HG03520 (cell line): ENCODE measurements around the gene NDST1.

Experiments
- ATAC-seq: cut with Tn5 transposase; IDR thresholded peaks from one replicate; pipeline ENCODE4 v1.9.1; 2021; ENCODE audit warnings: mild to moderate bottlenecking, moderate library complexity; ENCODE audit not compliant: unreplicated experiment

The NDST1 gene

DNA sequence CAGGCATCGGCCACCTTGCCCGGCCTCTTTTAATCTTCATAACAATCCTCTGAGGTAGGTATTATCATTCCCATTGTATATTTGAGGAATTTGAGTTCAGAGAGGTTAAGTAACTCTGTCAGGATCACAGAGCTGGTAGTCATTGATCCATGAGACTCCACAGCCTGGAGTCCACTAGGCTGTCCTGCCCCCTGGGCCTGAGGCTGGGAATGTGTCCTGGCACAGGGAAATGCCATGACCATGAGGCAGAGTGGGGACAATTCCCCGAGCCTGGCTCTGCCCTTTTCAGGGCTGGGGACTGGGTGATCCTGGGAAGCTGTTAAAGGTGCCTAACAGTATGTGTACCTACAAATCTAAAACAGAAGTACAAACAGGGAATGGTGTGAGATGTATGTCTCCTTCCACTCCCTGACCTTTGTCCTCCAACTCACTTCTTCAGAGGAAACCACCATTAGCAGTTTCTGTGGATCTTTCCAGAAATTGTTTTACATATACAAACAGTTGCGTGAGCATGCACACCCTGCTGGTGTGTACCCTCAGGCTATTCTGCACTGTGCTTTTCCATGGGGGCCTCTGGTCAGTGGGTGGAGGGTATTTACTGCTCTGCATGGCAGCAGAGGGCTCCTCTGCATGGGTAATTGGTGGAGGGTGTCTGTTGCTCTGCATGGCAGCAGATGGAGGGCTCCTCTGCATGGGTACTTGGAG lies 53.8 kb downstream of the NDST1 start:
- ATAC-seq: no peak

DNA sequence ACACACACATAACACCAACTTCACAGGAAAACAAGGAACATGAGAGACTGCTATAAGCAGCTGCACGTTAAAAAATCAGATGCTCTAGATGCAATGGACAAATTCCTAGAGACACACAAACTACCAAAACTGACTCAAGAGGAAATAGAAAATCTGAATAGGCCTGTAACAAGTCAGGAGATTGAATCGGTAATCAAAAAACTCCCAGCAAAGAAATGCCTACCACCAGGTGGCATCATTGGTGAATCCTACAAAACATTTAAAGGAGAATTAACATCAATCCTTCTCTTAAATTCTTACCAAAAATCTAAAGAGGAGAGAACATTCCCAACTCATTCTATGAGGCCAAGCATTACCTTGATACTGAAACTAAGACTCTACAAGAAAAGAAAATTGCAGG lies 54.9 kb downstream of the NDST1 start:
- ATAC-seq: no peak

DNA sequence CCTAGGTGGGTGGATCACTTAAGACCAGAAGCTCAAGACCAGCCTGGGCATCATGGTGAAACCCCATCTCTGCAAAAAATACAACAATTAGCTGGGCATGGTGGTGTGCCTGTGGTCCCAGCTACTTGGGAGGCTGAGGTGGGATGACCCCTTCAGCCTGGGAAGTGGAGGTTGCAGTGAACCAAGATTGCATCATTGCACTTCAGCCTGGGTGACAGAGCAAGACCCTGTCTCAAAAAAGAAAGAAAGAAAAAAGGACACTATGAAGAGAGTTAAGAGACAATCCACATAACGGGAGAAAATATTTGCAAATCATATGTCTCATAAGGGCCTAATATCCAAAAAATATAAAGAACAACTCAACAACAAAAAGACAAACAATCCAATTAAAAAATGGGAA lies 57.9 kb downstream of the NDST1 start:
- no peak for ATAC-seq

DNA sequence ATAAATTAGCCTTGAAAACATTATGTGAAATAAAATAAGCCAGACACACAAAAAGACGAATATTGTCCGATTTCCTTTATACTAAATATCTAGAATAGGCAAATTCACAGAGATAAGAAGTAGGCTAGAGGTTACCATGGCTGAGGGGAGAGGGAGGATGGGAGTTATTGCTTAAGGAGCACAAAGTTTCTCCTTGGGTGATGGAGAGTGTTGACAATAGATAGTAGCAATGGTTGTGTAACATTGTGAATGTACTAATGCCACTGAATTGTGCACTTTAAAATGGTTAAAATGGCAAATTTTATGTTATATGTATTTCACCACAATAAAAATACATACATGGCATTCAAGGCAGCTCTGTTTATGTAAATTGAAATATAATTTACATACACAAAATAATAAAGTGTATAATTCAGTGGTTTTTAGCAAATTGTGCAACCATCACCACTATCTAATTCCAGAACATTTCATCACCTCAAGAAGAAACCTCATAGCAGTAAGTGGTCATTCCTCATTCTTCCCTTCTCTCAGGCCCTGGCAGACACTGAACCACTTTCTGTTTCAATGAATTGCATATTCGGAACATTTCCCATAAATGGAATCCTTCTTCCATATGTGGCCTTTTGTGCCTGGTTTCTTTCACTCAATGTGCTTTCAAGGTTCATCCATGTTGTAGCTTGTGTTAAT lies 59.2 kb downstream of the NDST1 start:
- ATAC-seq: no peak

DNA sequence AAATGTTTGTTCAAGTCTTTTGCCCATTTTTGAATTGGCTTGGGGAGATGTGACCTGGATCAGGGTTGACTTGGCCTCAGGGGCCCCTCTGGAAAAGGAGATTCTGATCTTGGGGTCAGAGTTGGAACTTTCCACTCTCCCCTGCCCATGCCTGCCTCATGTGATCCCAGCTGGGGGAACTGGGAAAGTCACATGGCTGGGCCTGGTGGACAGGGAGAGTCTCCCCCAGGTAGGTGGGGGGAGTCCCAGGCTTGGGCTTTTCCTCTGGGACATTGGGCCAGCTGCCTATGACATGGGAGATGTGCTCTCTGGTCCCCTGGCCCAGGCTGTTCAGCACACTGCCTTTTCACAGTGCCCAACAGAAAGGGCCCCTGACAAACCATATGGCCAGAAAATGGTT lies 60.7 kb downstream of the NDST1 start:
- ATAC-seq: no peak

DNA sequence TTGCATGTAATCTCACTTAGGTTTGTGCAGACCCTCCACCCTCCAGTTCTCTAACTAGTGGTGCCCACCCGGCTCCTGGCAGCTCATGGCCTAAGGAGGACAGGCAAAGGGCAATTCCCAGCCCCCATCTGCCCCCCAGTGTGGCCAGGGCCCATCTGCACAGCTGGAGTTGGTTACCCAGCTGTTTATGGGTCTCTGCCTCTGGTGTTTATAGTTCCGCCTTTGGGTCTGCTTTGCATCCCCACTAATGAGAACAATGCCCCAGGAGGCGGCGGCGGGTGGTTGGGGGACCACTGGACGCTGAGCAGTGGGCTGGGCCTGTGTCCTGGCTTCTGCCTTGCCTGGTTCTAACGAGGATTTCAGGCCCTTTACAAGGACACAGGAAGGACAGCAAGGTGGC lies 62.4 kb downstream of the NDST1 start:
- no peak for ATAC-seq

DNA sequence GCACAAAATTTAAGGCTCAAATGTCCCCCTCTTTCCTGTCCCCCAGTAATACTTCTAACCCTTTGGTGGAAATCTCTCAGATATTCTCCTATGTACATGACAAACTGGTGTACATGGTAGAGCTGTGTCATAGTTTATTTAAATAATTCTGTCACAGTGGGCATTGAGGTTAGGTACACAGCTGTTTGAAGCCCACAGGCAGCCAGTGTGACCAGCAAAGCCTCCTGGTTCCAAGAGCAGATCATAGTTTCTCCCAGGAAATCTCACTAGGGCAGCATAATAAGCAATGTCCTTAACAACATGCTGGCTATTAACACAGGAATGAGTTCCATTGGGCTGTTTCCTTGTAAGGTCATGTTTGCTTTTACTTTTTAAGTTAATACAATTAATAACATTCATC lies 63.9 kb downstream of the NDST1 start:
- ATAC-seq: no peak

DNA sequence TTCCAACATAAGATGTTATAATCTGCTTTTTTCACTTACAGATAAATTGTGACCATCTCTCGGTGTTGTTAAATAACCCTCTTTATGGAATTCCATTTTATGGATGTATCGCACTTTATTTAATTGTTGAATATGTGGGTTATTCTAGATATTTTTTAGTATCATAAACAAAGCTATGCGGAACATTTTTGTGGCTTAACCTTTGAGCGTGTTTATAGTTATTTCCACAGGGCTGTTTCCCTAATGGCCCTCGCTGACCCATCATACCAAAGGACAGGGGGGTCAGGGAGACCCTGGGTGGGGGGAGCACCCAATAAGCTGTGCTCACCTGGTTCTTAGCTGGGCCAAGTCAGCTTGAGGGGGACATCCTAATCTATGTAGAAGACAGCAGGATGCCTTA lies 65.3 kb downstream of the NDST1 start:
- no peak for ATAC-seq

DNA sequence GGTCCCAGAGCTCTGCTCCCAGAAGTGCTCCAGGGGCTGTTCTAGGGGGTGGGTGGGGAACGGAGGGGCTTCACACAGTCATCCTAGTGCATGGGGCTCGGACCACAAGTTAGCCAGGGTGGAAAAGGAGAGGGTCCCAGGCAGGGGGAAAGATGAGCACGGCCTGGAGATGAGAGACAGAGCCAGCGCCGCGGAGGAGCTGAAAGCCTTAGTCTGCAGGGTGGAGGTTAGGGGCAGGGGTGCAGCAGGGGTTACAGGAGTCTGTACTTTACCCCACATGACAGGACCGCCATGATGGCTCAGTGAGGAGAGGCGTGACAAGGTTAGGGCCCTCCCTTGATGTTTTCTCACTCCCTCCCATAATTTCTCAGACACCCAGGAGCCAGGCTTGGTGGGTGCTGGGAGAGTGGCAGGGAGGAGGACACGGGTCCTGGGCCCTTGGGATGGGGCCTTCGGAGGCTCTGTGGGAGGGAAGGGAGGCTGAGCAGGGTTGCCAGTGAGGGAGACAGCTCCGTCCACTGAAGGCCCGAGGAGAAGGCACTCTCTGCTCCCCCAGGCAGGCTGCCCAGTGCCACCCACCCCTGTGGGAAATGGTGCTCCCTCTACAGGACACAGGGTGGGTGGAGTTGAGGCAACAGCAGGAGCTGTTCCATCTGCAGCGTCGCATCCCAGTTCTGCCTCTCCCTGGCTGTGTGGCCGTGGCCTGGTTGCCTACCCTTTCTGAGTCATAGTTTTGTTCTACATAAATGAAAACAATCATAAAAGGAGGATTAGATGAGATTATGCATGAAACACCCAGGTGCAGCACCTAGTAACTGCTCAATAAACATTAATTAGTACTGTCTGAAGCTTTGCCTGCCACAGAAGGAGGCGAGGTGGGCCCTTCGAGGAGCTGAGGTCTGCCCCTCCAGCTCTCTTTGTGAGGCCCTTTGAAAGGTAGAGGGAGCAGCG lies 66.2 kb downstream of the NDST1 start:
- no peak for ATAC-seq

DNA sequence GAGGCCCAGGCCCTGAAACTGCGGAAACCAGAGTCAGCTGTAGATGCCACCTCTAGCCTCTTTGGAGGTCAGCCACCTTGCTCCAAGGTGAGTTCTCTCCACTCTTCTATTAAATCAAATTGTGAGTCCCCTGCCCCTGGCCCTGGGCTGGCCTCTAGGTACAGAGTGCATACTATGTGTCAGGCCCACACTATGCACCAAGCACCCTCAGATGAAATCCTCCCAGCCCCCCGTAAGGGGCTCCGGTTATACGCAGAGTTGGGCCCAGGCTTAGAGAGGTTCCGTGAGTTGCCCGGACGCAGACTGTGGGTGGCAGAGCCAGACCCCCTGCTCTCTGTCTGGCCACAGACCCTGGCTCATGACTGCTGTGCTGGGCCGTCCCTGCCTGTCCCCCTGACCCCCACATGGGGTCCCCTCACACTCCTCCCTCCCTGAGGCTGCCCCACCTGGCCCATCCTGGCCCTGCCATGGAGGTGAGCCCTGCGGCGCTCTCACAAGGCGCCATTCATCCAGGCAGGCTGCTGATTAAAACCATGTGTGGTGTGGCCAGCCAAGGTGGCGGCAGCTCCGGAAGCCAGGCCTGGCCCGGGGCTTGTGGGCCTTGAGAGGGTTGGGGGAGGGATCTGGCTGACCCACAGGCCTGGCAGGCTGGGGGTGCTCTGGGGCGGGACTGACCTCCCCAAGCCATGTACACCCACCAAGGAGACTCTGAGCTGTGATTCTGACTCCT lies 67.1 kb downstream of the NDST1 start:
- no peak for ATAC-seq

DNA sequence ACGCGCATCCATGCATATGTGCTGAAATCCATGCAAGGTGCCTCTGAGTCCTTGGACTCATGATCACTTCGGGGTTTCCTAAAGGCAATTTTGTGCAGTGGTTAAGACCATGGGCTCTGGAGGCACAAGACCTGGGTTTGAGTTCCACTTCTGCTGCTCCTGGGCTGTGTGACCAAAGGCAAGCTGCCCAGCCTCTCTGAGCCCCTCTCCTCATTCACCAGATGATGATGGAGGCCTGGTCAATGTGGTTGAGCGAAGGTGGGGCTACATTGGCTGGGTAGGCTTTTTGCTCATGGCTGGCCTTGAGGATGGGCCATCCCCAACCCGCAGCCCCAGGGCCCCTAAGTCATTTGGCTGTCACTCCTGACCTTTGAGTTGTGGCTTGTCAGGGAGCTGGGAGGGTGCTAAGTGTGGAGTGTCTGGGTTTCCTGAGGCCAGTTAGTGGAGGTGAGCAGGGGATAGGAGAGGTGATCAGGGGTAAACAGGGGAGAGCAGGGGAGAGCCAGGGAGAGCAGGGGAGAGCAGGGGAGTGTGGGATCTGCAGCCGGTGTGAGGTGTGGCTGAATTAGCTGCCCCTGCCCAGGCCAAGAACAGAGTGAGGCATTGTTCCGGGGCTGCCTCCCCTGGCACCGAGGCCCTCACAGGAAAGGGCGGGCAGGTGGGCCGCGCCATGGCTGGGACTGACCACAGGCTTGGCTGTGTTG lies 68.0 kb downstream of the NDST1 start:
- no peak for ATAC-seq

DNA sequence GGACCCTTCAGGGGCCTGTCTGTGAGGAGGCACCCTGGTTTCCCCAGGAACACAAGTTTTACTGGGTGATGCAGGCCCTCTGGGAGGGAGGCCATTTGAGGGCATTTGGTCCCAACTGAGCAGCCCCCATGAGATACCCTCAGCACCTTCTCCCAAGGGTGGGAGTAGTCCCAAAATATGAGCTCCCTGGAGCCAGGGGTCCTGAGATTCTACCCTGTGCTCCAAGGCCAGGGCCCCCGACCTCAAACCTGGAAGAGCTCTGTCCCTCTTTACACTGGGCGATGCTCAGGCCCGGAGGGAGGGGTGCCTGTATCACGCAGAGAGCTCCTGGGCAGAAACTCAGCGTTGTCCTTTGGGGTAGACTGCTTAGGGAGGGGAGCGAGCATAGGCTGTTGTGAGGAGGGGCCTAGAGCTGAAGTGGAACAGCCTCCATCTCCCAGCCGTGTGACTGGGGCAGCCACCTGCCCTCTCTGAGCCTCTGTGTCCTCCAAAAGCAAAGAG lies 68.6 kb downstream of the NDST1 start:
- no peak for ATAC-seq

DNA sequence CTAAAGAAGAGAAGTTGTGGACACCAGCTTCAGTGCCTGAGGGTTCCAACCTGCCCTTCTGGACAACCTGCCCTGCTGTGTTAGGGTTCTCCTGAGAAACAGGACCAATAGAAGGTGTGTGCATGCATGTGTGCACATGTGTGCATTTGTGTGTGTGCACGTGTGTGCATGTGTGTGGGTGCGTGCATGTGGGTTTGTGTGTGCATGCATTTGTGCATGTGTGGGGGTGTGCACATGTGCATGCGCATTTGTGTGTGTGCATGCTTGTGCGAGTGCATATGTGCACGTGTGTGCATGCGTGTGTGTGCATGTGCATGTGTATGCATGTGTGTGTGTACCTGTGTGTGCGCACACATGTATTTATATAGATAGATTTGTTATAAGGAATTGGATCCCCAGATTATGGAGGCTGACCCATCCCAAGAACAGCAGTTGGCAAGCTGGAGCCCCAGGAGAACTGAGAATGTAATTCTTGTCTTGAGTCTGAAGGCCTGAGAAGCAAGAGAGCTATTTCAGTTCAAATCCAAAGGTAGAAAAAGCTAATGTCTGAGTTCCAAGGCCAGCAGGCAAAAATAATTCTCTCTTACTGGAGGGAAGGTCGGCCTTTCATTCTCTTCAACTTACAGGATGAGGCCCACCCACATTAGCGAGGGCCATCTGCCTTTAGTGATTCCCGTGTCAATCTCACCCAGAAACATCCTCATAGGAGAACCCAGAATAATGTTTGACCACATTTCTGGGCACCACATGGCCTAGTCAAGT lies 69.6 kb downstream of the NDST1 start:
- ATAC-seq: no peak

DNA sequence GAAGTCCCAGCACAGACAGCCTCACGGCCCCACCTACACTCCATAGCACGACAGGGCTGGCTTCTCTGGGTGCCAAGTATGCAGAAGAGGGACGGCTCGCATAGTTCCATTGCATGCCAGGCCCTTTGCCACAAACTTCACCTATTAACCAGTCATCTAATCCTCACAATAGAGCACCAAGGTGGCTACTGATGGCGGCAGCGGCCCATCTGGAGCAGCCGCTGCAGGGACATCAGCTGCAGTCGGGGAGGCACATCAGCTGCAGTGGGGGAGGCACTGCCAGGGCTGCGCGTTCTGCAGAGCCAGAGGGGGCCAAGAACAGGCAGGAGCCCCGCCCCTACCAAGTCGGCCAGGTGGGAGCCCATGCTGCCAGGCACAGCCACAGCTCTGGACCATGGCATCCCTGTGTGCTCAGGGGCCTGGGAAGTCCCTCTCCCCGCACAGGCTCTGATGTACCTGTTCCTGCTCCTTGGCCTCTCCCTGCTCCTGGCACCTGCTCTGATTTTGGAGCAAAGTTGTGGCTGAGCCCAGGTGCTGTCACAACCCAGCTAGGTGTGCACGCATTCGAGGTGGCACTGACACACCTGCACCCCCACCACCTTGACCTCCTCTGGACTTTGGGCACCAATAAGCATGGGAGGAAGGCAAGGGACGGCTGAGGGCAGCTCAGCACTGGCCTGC lies 71.0 kb downstream of the NDST1 start:
- ATAC-seq: no peak

DNA sequence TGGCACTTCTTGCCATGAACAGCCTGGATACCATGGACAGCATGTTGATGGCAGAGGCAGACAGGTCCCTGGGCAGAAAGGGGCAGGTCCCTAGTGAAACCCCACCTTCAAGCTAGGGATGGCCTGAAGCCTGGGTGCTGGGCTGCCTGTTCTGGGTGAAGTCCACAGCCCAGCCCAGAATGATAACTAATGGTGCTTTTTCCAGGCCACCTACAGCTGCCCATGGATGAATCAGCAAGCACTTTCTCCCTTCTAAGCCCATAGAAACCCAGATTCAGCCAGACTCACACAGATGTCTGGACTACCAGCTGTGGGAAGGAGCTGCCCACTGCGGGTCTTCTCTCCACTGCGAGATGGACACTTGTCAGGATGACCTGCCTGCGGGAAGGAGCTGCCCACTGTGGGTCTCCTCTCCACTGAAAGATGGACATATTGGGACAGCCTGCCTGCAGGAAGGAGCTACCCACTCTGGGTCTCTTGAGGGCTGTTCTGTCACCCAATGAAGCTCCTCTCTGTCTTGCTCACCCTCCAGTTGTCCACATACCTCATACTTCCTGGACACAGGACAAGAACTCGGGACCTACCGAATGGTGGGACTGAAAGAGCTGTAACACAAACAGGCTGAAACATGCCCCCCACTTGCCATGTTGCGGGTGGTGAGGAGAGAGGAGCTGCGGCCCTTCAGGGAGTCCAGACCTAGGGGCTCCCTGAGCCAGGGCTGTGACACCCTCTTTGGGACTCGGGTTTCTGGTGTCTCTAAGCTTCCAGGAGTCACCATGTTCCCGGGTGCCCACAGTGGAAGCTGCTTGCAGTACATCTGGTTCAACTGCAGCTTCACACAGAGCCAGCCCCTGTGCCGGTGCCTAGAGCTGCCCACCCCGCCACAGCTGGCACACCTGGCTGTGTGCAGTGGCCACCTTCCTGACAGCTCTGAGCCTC lies 71.8 kb downstream of the NDST1 start:
- ATAC-seq: no peak

DNA sequence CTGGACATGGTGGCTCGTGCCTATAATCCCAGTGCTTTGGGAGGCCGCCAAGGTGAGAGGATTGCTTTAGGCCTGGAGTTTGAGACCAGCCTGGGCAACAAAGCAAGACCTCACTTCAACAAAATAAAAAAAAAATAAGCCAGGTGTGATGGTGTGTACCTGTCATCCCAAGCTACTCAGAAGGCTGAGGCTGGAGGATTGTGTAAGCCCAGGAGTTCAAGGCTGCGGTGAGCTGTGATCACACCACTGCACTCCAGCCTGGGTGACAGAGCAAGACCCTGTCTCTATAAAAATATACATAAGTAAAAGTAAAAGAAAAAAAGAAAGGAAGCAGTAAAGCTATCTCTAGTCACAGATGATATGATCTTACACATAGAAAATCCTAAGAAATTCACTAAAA lies 73.0 kb downstream of the NDST1 start:
- no peak for ATAC-seq

DNA sequence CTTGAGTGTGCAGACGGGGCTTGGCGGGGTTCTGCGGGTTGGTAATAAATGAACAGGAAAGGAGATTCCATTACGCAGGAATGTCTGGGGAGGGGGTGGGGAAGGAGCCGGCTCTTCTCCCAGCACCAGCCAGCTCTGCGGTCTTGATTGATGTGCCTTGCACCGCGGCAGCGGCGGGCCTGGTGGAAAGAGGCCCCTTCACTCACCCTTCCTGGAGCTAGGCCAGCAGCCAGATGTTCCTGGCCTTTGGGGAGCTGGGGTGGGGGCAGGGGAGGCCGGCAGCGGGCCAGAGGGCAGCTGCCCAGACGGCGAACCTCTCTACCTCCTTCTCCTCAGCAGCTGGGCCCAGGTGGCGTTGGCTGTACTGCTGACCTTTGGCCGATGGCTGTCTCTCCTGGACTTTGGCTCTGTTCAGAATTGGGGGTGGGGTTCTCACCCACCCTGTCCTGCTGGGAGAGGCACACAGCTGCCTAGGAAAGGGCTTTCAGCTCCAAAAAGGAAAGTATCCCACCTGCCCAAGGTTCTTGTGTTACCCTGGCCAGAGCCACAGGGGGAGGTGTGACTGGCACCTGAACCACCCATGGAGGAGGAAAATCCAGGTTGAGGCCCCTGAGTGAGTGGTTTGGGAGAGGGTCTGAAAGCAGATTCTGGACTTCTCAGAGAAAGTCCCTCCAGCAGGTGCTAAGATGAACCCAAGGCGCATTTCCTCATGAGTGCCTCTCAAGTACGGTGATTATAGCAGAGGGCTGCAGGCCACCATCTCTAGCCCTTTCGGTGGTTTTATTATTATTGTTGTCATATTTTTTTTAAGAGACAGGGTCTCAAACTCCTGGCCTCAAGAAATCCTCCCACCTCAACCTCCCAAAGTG lies 74.5 kb downstream of the NDST1 start:
- no peak for ATAC-seq
